GM06990 (cell line): ENCODE results near the gene SORL1.

Source experiments
- DNase-seq: peaks from one replicate; pipeline ENCODE4 v3.0.0-alpha.2; 2011; ENCODE audit not compliant: insufficient read length; ENCODE audit errors: extremely low read depth
- H3K27me3 ChIP-seq: replicated peaks from 2 replicates; pipeline ENCODE4 v1.6.0; 2011; ENCODE audit warnings: low read length; ENCODE audit not compliant: control insufficient read depth, insufficient read depth
- H3K36me3 ChIP-seq: 2 replicates; pipeline ENCODE4 v1.5.1; 2011; ENCODE audit warnings: low read length; ENCODE audit not compliant: control insufficient read depth, insufficient read depth
- H3K4me3 ChIP-seq: replicated peaks from 2 replicates; pipeline ENCODE4 v1.5.1; 2011; ENCODE audit warnings: low read depth, mild to moderate bottlenecking, control low read depth, low read length
- TF ChIP-seq, protein P1 (sequence below): IDR thresholded peaks from 2 replicates; pipeline ENCODE4 v1.5.1; 2011; ENCODE audit warnings: low read length, control low read depth, mild to moderate bottlenecking, inconsistent platforms; ENCODE audit not compliant: insufficient read depth, poor library complexity, severe bottlenecking

Gene SORL1

DNA sequence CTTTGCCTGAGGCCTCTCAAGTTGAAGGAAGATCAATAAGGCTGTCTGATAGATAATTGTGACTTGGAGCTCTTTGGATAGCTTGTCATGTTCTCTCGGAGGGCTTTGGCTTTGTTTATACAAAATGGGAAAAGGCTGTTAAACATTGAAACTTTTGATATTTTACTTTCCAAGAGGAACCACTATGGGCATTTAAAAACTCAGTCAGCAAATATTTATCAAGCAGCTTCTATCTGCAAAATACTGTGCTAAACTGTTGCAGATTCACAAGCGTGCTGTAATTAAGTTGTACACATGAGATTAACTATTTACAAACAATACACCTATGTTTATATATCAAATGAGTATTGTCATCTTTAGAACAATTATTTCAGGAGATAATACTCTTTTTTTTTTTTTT is 34.5 kb upstream of the SORL1 start:
- no peaks in the 10 kb centered on the region for H3K36me3 ChIP-seq
- TF ChIP-seq, protein P1, sequence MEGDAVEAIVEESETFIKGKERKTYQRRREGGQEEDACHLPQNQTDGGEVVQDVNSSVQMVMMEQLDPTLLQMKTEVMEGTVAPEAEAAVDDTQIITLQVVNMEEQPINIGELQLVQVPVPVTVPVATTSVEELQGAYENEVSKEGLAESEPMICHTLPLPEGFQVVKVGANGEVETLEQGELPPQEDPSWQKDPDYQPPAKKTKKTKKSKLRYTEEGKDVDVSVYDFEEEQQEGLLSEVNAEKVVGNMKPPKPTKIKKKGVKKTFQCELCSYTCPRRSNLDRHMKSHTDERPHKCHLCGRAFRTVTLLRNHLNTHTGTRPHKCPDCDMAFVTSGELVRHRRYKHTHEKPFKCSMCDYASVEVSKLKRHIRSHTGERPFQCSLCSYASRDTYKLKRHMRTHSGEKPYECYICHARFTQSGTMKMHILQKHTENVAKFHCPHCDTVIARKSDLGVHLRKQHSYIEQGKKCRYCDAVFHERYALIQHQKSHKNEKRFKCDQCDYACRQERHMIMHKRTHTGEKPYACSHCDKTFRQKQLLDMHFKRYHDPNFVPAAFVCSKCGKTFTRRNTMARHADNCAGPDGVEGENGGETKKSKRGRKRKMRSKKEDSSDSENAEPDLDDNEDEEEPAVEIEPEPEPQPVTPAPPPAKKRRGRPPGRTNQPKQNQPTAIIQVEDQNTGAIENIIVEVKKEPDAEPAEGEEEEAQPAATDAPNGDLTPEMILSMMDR: no peak
- H3K4me3 ChIP-seq: no peak overlapping the region
- no peaks in the 10 kb centered on the region for H3K27me3 ChIP-seq
- DNase-seq: no peak

GRCh38 chr11:121418625-121419114 is 33.4 kb upstream of the SORL1 start:
- Histone ChIP-seq H3K27me3 (no peaks in the 10 kb centered on the region), H3K36me3 (no peaks in the 10 kb centered on the region), H3K4me3 (no peak overlapping the region)
- no peak for DNase-seq
- TF ChIP-seq, protein P1: no peak

GRCh38 chr11:121419836-121420235 is 32.3 kb upstream of the SORL1 start:
- TF ChIP-seq, protein P1: no peak
- no peak overlapping the region for H3K4me3 ChIP-seq
- H3K36me3 ChIP-seq: no peaks in the 10 kb centered on the region
- H3K27me3 ChIP-seq: no peaks in the 10 kb centered on the region
- DNase-seq: no peak

DNA sequence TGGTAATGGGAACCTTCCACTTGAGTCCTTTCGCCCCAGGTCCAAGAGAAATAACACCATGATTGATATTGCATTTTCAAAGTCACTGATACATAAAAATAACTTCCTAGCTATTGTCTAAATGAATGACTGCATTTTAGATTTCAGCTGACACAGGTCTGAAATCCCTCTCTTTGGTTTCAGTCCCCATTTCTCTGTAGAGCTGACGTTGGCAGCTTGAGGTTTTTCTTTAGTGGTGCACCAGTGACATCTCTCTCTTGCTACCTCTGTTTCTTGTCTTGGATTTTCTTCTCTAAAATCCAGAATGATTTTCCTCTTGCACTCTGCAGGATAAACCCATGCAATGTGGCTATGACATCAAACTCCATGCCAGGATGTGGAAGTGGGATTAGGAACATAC is 31.7 kb upstream of the SORL1 start:
- Histone ChIP-seq H3K27me3 (no peaks in the 10 kb centered on the region), H3K4me3 (no peak overlapping the region), H3K36me3 (no peaks in the 10 kb centered on the region)
- no peak for DNase-seq
- TF ChIP-seq, protein P1: no peak

DNA sequence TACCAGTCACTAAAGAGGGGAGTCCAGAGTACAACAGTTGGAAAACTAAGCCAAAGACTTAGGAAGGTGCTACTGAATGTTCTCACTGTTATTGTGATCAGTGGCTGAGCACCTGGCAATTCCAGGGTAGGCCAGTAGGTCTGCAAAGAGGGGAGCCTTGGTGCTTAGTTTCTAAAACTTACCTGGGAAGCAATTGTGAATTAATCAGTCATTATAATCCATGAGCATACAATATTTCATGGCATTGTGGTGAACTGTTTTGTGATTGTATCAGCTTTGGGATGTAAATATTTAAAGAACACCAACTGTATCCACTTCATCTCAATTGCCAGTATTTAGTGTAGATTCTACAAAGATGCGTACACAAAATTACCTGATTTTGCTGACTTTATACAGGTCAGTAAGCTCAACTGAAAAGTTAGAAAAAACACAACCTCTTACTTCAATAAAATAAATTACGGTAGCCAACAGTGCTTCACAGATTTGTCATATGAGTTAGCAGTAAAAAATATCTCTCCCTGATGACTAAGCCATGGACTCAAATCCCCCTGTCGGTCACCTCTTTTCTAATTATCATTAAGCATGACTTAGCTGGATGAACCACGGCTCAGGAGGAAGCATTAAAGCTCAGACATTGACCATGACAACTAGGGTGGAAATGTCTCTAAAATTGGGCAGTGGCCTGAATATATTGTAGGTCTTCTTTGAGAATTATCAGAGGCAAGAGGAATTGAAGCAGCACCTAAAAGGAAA is 30.8 kb upstream of the SORL1 start:
- no peaks in the 10 kb centered on the region for H3K36me3 ChIP-seq
- H3K4me3 ChIP-seq: no peak overlapping the region
- no peak for DNase-seq
- TF ChIP-seq, protein P1: peak; percentile 23
- H3K27me3 ChIP-seq: no peaks in the 10 kb centered on the region
